IPS DF 6.9 (cell line): ENCODE data around the gene GAS1.

ENCODE experiments used
- DNase-seq: peaks from one replicate; pipeline ENCODE4 v3.0.0-alpha.2; 2013; ENCODE audit warnings: low read depth, low spot score
- H3K27ac ChIP-seq: one replicate; pipeline ENCODE4 v1.5.1; 2013; ENCODE audit warnings: low read length, control low read depth
- H3K27me3 ChIP-seq: 2 replicates; pipeline ENCODE4 v1.6.1; 2013; ENCODE audit warnings: mild to moderate bottlenecking, low read length; ENCODE audit not compliant: control insufficient read depth, insufficient read depth
- H3K36me3 ChIP-seq: 2 replicates; pipeline ENCODE4 v1.6.1; 2013; ENCODE audit warnings: low read length; ENCODE audit not compliant: control insufficient read depth, insufficient read depth
- H3K4me1 ChIP-seq: 2 replicates; pipeline ENCODE4 v1.6.1; 2013; ENCODE audit warnings: low read length; ENCODE audit not compliant: control insufficient read depth, insufficient read depth
- H3K4me3 ChIP-seq: 2 replicates; pipeline ENCODE4 v1.5.1; 2013; ENCODE audit warnings: mild to moderate bottlenecking, low read length
- H3K9me3 ChIP-seq: 2 replicates; pipeline ENCODE4 v1.6.1; 2013; ENCODE audit warnings: low read length, inconsistent platforms; ENCODE audit not compliant: control insufficient read depth, insufficient read depth
- WGBS: extraction: QIAGEN DNeasy Blood & Tissue Kit; methylation state at CpG from one replicate; pipeline ENCODE4 v1.1.7; 2013; ENCODE audit warnings: mixed read lengths, missing lambda C conversion rate; ENCODE audit not compliant: insufficient read length, insufficient coverage; 5-methylcytosine and 5-hydroxymethylcytosine counted together

GAS1 gene, protein sequence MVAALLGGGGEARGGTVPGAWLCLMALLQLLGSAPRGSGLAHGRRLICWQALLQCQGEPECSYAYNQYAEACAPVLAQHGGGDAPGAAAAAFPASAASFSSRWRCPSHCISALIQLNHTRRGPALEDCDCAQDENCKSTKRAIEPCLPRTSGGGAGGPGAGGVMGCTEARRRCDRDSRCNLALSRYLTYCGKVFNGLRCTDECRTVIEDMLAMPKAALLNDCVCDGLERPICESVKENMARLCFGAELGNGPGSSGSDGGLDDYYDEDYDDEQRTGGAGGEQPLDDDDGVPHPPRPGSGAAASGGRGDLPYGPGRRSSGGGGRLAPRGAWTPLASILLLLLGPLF

DNA sequence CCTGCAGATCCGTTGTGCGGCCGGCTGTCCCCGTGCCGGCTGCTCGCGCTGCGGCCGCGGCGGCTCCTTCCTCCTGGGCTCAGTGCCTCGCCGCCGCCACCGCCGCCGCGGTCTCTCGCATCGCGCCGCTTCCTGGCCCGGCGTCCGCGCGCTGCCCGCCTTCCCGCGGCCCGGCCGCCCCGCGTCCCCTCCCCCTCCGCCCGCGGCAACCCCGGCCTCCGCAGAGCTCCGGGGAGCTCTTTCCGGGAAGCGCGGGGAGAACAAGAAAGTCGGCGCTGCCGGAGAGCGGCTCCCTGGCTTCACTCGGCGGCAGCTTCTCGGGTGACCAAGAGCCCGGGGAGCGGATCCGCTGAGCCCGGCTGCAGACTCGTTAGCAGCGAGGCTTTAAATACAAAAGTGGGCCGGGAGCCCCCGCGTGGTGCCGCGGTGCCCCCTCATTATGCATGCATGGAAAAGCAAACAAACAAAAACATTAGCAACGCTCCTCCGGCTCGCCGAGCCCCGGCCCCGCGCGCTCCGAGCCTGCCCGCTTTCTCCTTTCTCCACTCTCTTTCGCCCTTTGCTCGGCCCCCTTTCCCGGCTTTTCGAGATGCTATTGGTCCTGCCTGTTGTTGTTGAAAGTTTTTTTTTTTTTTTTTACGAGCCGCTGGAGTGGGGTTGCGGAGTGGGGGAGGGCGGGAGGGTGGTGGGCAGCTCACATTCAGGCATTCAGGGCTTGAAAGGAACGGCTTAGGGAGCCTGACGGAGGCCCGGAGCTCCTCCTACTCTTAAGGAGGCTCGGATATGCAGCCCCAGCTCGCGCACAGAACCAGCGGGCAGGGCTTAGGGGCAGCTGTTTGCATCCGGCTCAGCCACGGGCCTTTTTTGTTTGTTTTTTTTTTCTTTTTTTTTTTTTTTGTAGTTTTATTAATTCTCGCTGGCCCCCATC, at the start of gene GAS1:
TSS of gene GAS1 (minus strand) at position 361 of the 928 bp plus-strand sequence. CDS start 727 bp downstream, outside the sequence.
- Histone ChIP-seq H3K4me3 (peak within 1 kb of the TSS; percentile 39), H3K27me3 (peaks cover 14% of the 10 kb centered on the region; the same call in 1 of the 2 replicates), H3K36me3 (no peaks in the 10 kb centered on the region; the same call in 1 of the 2 replicates), H3K9me3 (no peaks in the 10 kb centered on the region), H3K4me1 (peaks cover 1% of the 10 kb centered on the region; the same call in 1 of the 2 replicates), H3K27ac (no peak within 1 kb of the TSS)
- DNase-seq, result peak; percentile 61
- no CpG with 5 or more reads among the region's 89 CpGs for WGBS

DNA sequence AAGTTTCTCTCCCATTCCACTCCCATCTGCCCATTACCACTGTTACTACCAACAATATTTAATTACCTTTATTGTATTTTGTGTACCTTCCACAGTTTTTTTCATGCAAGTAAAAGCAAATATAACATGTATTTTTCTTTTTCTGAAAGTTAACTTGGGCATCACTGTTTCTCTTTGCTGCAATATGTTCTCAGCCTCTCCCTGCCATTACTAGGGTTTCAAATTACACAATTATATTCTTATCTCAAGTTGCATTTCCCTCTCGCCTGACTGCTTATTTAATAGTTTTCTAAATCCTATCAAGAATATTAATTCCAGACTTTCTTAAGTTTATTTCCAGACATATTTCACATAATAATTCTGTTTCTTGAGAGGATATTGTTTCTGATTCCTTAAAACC, 46.9 kb upstream of the GAS1 start:
- H3K27me3 ChIP-seq, result no peaks in the 10 kb centered on the region
- no peaks in the 10 kb centered on the region for H3K4me1 ChIP-seq
- no CpG with 5 or more reads among the region's 1 CpG for whole genome bisulfite sequencing
- H3K27ac ChIP-seq, result no peak overlapping the region
- H3K9me3 ChIP-seq, result no peaks in the 10 kb centered on the region
- H3K4me3 ChIP-seq, result no peak overlapping the region
- no peak for DNase-seq
- no peaks in the 10 kb centered on the region for H3K36me3 ChIP-seq

GRCh38 chr9:86993830-86994229, 46.5 kb upstream of the GAS1 start:
- Histone ChIP-seq H3K36me3 (no peaks in the 10 kb centered on the region), H3K9me3 (no peaks in the 10 kb centered on the region), H3K27me3 (no peaks in the 10 kb centered on the region), H3K27ac (no peak overlapping the region), H3K4me1 (no peaks in the 10 kb centered on the region), H3K4me3 (no peak overlapping the region)
- DNase-seq, result no peak

GRCh38 chr9:86991077-86991476, 43.8 kb upstream of the GAS1 start:
- Histone ChIP-seq H3K4me1 (no peaks in the 10 kb centered on the region), H3K36me3 (no peaks in the 10 kb centered on the region), H3K27me3 (no peaks in the 10 kb centered on the region), H3K9me3 (no peaks in the 10 kb centered on the region), H3K4me3 (no peak overlapping the region), H3K27ac (no peak overlapping the region)
- no peak for DNase-seq
- no CpG with 5 or more reads among the region's 4 CpGs for WGBS

- WGBS, result no CpG with 5 or more reads among the region's 2 CpGs
- H3K4me1 ChIP-seq, result no peaks in the 10 kb centered on the region
- H3K4me3 ChIP-seq, result no peak overlapping the region
- H3K27ac ChIP-seq, result no peak overlapping the region
- no peaks in the 10 kb centered on the region for H3K27me3 ChIP-seq
- no peaks in the 10 kb centered on the region for H3K36me3 ChIP-seq
- no peak for DNase-seq
- H3K9me3 ChIP-seq, result no peaks in the 10 kb centered on the region
Measured at GRCh38 chr9:86990290-86990689, 43.0 kb upstream of the GAS1 start.

GRCh38 chr9:86987900-86988299, 40.6 kb upstream of the GAS1 start:
- H3K36me3 ChIP-seq, result no peaks in the 10 kb centered on the region
- no peaks in the 10 kb centered on the region for H3K4me1 ChIP-seq
- no peak for DNase-seq
- H3K27me3 ChIP-seq, result no peaks in the 10 kb centered on the region
- no peak overlapping the region for H3K4me3 ChIP-seq
- H3K9me3 ChIP-seq, result no peaks in the 10 kb centered on the region
- no peak overlapping the region for H3K27ac ChIP-seq
- 100% methylated on average over 1 of the region's 2 CpGs for WGBS

- H3K4me3 ChIP-seq, result no peak overlapping the region
- WGBS, result no CpG with 5 or more reads among the region's 2 CpGs
- no peaks in the 10 kb centered on the region for H3K36me3 ChIP-seq
- H3K9me3 ChIP-seq, result no peaks in the 10 kb centered on the region
- H3K4me1 ChIP-seq, result no peaks in the 10 kb centered on the region
- H3K27me3 ChIP-seq, result no peaks in the 10 kb centered on the region
- no peak for DNase-seq
- H3K27ac ChIP-seq, result no peak overlapping the region
Measured at GRCh38 chr9:86985132-86985647, 37.9 kb upstream of the GAS1 start.

GRCh38 chr9:86983620-86984259, 36.4 kb upstream of the GAS1 start:
- Histone ChIP-seq H3K9me3 (no peaks in the 10 kb centered on the region), H3K4me3 (no peak overlapping the region), H3K27me3 (no peaks in the 10 kb centered on the region), H3K36me3 (no peaks in the 10 kb centered on the region), H3K27ac (no peak overlapping the region), H3K4me1 (no peaks in the 10 kb centered on the region)
- WGBS, result no CpG with 5 or more reads among the region's 11 CpGs
- no peak for DNase-seq

- Histone ChIP-seq H3K4me1 (no peaks in the 10 kb centered on the region), H3K27me3 (no peaks in the 10 kb centered on the region), H3K27ac (no peak overlapping the region), H3K36me3 (no peaks in the 10 kb centered on the region), H3K9me3 (no peaks in the 10 kb centered on the region), H3K4me3 (no peak overlapping the region)
- WGBS, result no CpG with 5 or more reads among the region's 4 CpGs
- DNase-seq, result no peak
Measured at GRCh38 chr9:86983249-86983619, 35.9 kb upstream of the GAS1 start.

DNA sequence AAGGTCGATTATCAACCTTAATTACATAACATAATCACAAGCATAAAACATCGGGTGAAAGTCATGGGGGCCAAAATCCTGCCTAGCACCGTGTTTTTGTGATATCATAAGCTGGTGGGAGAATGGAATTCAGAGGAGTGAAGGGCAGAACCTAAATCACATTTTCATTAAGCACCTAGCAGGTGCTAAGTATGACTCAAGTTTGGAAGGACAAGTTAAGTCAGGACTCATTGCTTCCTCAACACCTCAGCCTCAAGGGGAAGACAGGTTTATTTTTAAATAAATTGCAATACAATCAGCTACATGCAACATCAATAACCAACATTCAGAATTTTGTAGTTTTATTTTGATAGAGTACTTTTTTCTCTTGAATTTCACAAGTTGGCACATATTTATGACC, 33.5 kb upstream of the GAS1 start:
- DNase-seq, result no peak
- Histone ChIP-seq H3K4me3 (no peak overlapping the region), H3K27ac (no peak overlapping the region), H3K27me3 (no peaks in the 10 kb centered on the region), H3K4me1 (no peaks in the 10 kb centered on the region), H3K9me3 (no peaks in the 10 kb centered on the region), H3K36me3 (no peaks in the 10 kb centered on the region)
- WGBS, result no CpG with 5 or more reads among the region's 3 CpGs
